HepG2 (cell line): ENCODE measurements around the gene TBL3. TPM values are rescaled to one million over a fixed set of nuclear protein-coding genes. Genes with fewer than 3 reads are reported as not detected.

Source experiments
- ATAC-seq: fragments of 200-7000 bp; cut with Tn5 transposase; 3 replicates; pipeline ENCODE4 v1.9.1; 2020; ENCODE audit warnings: mild to moderate bottlenecking, moderate library complexity
- BruUV-seq: library from RNA; stranded (reverse); fragments of 400-500 nt; replicated peaks from 2 replicates; lab custom pipeline; 2021; lab: Mats Ljungman, UMichigan
- CTCF ChIA-PET: fragments of 300-600 bp; formaldehyde crosslinking; extraction: SDS; loops from one replicate; lab custom pipeline; 2021; ENCODE audit warnings: low total read pairs, inconsistent platforms, low intra/inter-chr PET ratio; lab: Yijun Ruan, JAX
- POLR2A ChIA-PET: fragments of 350-600 bp; sonication (Branson Sonifier 250); formaldehyde crosslinking; loops from one replicate; lab custom pipeline; 2020; ENCODE audit warnings: antibody characterized with exemption, inconsistent platforms; lab: Yijun Ruan, JAX
- DNase-seq: peaks from one replicate; pipeline ENCODE4 v3.0.0-alpha.2; 2015; ENCODE audit warnings: low spot score
- FAIRE-seq: peaks from 3 replicates; lab custom pipeline; 2011; peaks lifted over from hg19 to GRCh38; lab: Jason Lieb, UNC
- H2AFZ ChIP-seq: one replicate; pipeline ENCODE4 v1.6.1; 2011; ENCODE audit warnings: low read length, inconsistent platforms
- H3K27ac ChIP-seq: fragments of 300-600 bp; 3 replicates; pipeline ENCODE4 v1.8.0; 2011; ENCODE audit warnings: mixed run types, mild to moderate bottlenecking, mixed read lengths, low read length, inconsistent platforms; ENCODE audit not compliant: insufficient read depth; ENCODE audit errors: extremely low read length
- H3K27me3 ChIP-seq, 2 experiments: fragments of 200-600 bp in 1 of 2; 2 replicates in 1 of 2; 3 replicates in 1 of 2; pipeline versions ENCODE4 v1.6.0 to v1.8.0; 2011; ENCODE audit warnings: low read length in 2 of 2, mild to moderate bottlenecking in 2 of 2, moderate library complexity in 2 of 2, inconsistent platforms in 1 of 2; ENCODE audit not compliant: insufficient read depth in 2 of 2, control insufficient read depth in 1 of 2
- H3K36me3 ChIP-seq, 2 experiments: fragments of 200-600 bp in 1 of 2; replicated peaks in 1 of 2; 2 replicates in 1 of 2; 3 replicates in 1 of 2; pipeline versions ENCODE4 v1.5.1 to v1.8.0; 2011; ENCODE audit warnings: low read length in 2 of 2, inconsistent platforms in 1 of 2; ENCODE audit not compliant: insufficient read depth in 2 of 2, control insufficient read depth in 1 of 2
- H3K4me1 ChIP-seq: 2 replicates; pipeline ENCODE4 v1.5.1; 2012; ENCODE audit warnings: low read length, inconsistent platforms; ENCODE audit not compliant: insufficient read depth
- H3K4me2 ChIP-seq: 2 replicates; pipeline ENCODE4 v1.6.0; 2011; ENCODE audit warnings: low read depth, low read length, inconsistent platforms
- H3K4me3 ChIP-seq, 3 experiments: fragments of 200-600 bp in 1 of 3; sonication (generic), shearing (Covaris generic) in 1 of 3; replicated peaks in 1 of 3; 2 replicates each; pipeline ENCODE4 v1.5.1; 2011 to 2016; ENCODE audit warnings: low read length in 3 of 3, inconsistent platforms in 2 of 3, low read depth in 2 of 3, mild to moderate bottlenecking in 2 of 3, control low read depth in 1 of 3, mixed read lengths in 1 of 3; ENCODE audit not compliant: insufficient read depth in 1 of 3
- H3K79me2 ChIP-seq: one replicate; pipeline ENCODE4 v1.6.1; 2011; ENCODE audit warnings: low read length, inconsistent platforms; ENCODE audit not compliant: insufficient read depth
- H3K9ac ChIP-seq: 2 replicates; pipeline ENCODE4 v1.6.0; 2011; ENCODE audit warnings: mild to moderate bottlenecking, low read depth, low read length, inconsistent platforms; ENCODE audit not compliant: insufficient read depth
- H3K9me3 ChIP-seq: 2 replicates; pipeline ENCODE4 v1.5.1; 2012; ENCODE audit warnings: mild to moderate bottlenecking, low read length
- H4K20me1 ChIP-seq: 2 replicates; pipeline ENCODE4 v1.6.0; 2011; ENCODE audit warnings: inconsistent platforms, mild to moderate bottlenecking, low read length, moderate library complexity; ENCODE audit not compliant: insufficient read depth
- ARNT2 ChIP-seq: sonication (generic); formaldehyde crosslinking; IDR thresholded peaks from 2 replicates; pipeline ENCODE4 v1.8.0; 2022; ENCODE audit warnings: mild to moderate bottlenecking, low read depth, missing genetic modification reagents, moderate library complexity
- ELK4 ChIP-seq: sonication (generic); formaldehyde crosslinking; IDR thresholded peaks from 2 replicates; pipeline ENCODE4 v1.9.0; 2021; ENCODE audit warnings: missing genetic modification reagents, borderline replicate concordance
- SMC3 ChIP-seq: IDR thresholded peaks from 2 replicates; pipeline ENCODE4 v1.6.1; 2011; ENCODE audit warnings: low read length, improper control_type of control experiment
- ZBTB10 ChIP-seq: sonication (generic); formaldehyde crosslinking; IDR thresholded peaks from 2 replicates; pipeline ENCODE4 v1.4.0; 2020; ENCODE audit warnings: missing genetic modification reagents, borderline replicate concordance
- ZGPAT ChIP-seq: IDR thresholded peaks from 2 replicates; pipeline ENCODE4 v1.6.1; 2016; ENCODE audit warnings: mild to moderate bottlenecking
- ZNF260 ChIP-seq: sonication (generic); formaldehyde crosslinking; IDR thresholded peaks from 2 replicates; pipeline ENCODE4 v1.4.0; 2020; ENCODE audit warnings: missing genetic modification reagents, low read depth, mild to moderate bottlenecking, borderline replicate concordance
- ZNF318 ChIP-seq: sonication (generic); formaldehyde crosslinking; IDR thresholded peaks from 2 replicates; pipeline ENCODE4 v1.4.0; 2020; ENCODE audit warnings: mild to moderate bottlenecking, missing genetic modification reagents
- ZNF484 ChIP-seq: sonication (generic); formaldehyde crosslinking; IDR thresholded peaks from 2 replicates; pipeline ENCODE4 v1.5.1; 2020; ENCODE audit warnings: mild to moderate bottlenecking, low read depth, missing genetic modification reagents, borderline replicate concordance
- WGBS: methylation state at CpG from one replicate; pipeline ENCODE4 v1.1.6; 2017; ENCODE audit warnings: low lambda C conversion rate; 5-methylcytosine and 5-hydroxymethylcytosine counted together
- in situ Hi-C: cut with HindIII; loops from 2 replicates; pipeline ENCODE4 v1.10.0; 2017; ENCODE audit warnings: low pct_unique_long_range_greater_than_20kb; ENCODE audit not compliant: extremely low pct_ligation_motif_present
- intact Hi-C: fragments of 100-400 bp; cut with micrococcal nuclease; formaldehyde crosslinking; loops from one replicate; pipeline ENCODE4 v1.10.0; 2022; ENCODE audit not compliant: unreplicated experiment
- polyA plus RNA-seq, 8 experiments: library from polyadenylated mRNA; depleted of rRNA in 3 of 8; stranded (reverse) in 7 of 8; unstranded in 1 of 8; fragments of >200 nt; fragmentation: Illumina TruSeq in 4 of 8; extraction: Trizol in 4 of 8; gene quantifications; 2 replicates each; pipeline versions ENCODE4 v1.2.1 to v1.2.3, GENCODE V29; 2011 to 2016; ENCODE audit warnings: low read depth in 4 of 8, missing spikeins in 1 of 8, mixed read lengths in 1 of 8; ENCODE audit not compliant: insufficient read depth in 1 of 8
- total RNA-seq, 5 experiments: library from RNA; depleted of rRNA; stranded (reverse); fragments of >200 nt; fragmentation: Illumina TruSeq; extraction: Trizol; gene quantifications; 2 replicates each; pipeline ENCODE4 v1.2.3, GENCODE V29; 2016; ENCODE audit warnings: low read depth in 1 of 5

The TBL3 gene
- total and polyA plus RNA-seq, 2 of the 13 experiments (the other 11 are each of a cell fraction or from before 2014, with no cell fraction given) = 16.8 to 38.0 TPM

- peaks cover 20% of the 10 kb centered on the region for H3K4me1 ChIP-seq
- CTCF ChIA-PET = no interaction called here
- ATAC-seq (no peak), DNase-seq (no peak), FAIRE-seq (no peak)
- H3K36me3 ChIP-seq = peaks cover 21 to 34% of the 10 kb centered on the region in 2 experiments; a peak in 3 of 5 replicates
- no peak overlapping the region for H3K27ac ChIP-seq
- no peaks in the 10 kb centered on the region for H3K9me3 ChIP-seq
- no peak overlapping the region for H2AFZ ChIP-seq
- peaks cover 14% of the 10 kb centered on the region for H3K79me2 ChIP-seq
- POLR2A ChIA-PET = interaction anchor here (1.1 kb wide), 1 partner anchor 12 kb away, joined by 6 read pairs; the partner anchor contains the start of gene RPS2
- H3K4me2 ChIP-seq = no peak overlapping the region
- no peak overlapping the region for H3K9ac ChIP-seq
- H3K27me3 ChIP-seq = no peaks in the 10 kb centered on the region
- H4K20me1 ChIP-seq = no peaks in the 10 kb centered on the region
- in situ Hi-C loops (no loop called here), intact Hi-C loops (no loop called here)
- H3K4me3 ChIP-seq = no peak overlapping the region
- WGBS = 89% methylated on average over 10 of the region's 33 CpGs
- no TSS peak for BruUV-seq
- TF ChIP-seq ZNF260 (no peak), ARNT2 (CRISPR knock-in tag) (no peak), SMC3 (no peak), ZNF318 (no peak), ZNF484 (CRISPR knock-in tag) (no peak), ZGPAT (no peak), ZBTB10 (CRISPR knock-in tag) (no peak), ELK4 (no peak)
Observed at GRCh38 chr16:1976951-1977874, 5.4 kb downstream of the TBL3 start.
